ENCODE measurements around the gene RPL19. TPM values are rescaled to one million over a fixed set of nuclear protein-coding genes. Genes with fewer than 3 reads are reported as not detected.

Gene RPL19
- total and polyA plus RNA-seq, 2 experiments from 2014 or later = 903 to 1,500 TPM

- Histone ChIP-seq H3K4me1 (ENCODE audit: insufficient read depth) (0 out of 2 replicates have a peak, but pooled peaks cover 3% of the 10 kb centered on the region), H3K27me3 (replicated peaks; ENCODE audit: insufficient read depth) (no peaks in the 10 kb centered on the region; the same call in 1 of the 2 replicates), H3K4me3 (no peak overlapping the region), H2AFZ (no peak overlapping the region), H3K9ac (no peak overlapping the region), H3F3A (ENCODE audit: insufficient read depth) (no peaks in the 10 kb centered on the region), H3K9me2 (ENCODE audit: insufficient read depth) (no peaks in the 10 kb centered on the region), H3K27ac (no peak overlapping the region), H3K4me2 (ENCODE audit: unreplicated experiment) (no peak overlapping the region), H4K20me1 (ENCODE audit: insufficient read depth) (no peaks in the 10 kb centered on the region), H3K36me3 (ENCODE audit: low read depth) (no peaks in the 10 kb centered on the region), H3K9me3 (ENCODE audit: low read depth) (no peaks in the 10 kb centered on the region), H3K79me2 (ENCODE audit: insufficient read depth) (no peaks in the 10 kb centered on the region)
- no peak for DNase-seq
- in situ Hi-C loops (cut with MboI) = no loop called here
- WGBS, 2 experiments (ENCODE audit: low coverage in 1 of 2, low lambda C conversion rate in 2 of 2, missing lambda C conversion rate in 2 of 2) = 61 to 65% methylated on average over 14 of the region's 14 CpGs
- no peak for TF ChIP-seq EZH2phosphoT487 (IDR thresholded peaks at IDR 0.05; ENCODE audit: insufficient read depth, low read depth)
- TF ChIP-seq EZH2 (IDR thresholded peaks at IDR 0.05; ENCODE audit: insufficient read depth, poor library complexity, severe bottlenecking) = no peak
Observed at GRCh38 chr17:39169101-39169500, 31.0 kb upstream of the RPL19 start.

- Histone ChIP-seq H4K20me1 (ENCODE audit: insufficient read depth) (no peaks in the 10 kb centered on the region), H3K27me3 (replicated peaks; ENCODE audit: insufficient read depth) (no peaks in the 10 kb centered on the region; the same call in 1 of the 2 replicates), H3K4me1 (ENCODE audit: insufficient read depth) (no peaks in the 10 kb centered on the region), H3K36me3 (ENCODE audit: low read depth) (no peaks in the 10 kb centered on the region), H3K9me2 (ENCODE audit: insufficient read depth) (no peaks in the 10 kb centered on the region), H3K9me3 (ENCODE audit: low read depth) (no peaks in the 10 kb centered on the region), H3K27ac (no peak overlapping the region), H2AFZ (no peak overlapping the region), H3K9ac (no peak overlapping the region), H3K4me3 (no peak overlapping the region), H3K4me2 (ENCODE audit: unreplicated experiment) (no peak overlapping the region), H3F3A (ENCODE audit: insufficient read depth) (no peaks in the 10 kb centered on the region), H3K79me2 (ENCODE audit: insufficient read depth) (no peaks in the 10 kb centered on the region)
- in situ Hi-C loops (cut with MboI) = no loop called here
- 48 to 55% methylated on average over 3 of the region's 3 CpGs for WGBS, 2 experiments (ENCODE audit: low coverage in 1 of 2, low lambda C conversion rate in 2 of 2, missing lambda C conversion rate in 2 of 2)
- TF ChIP-seq EZH2phosphoT487 (IDR thresholded peaks at IDR 0.05; ENCODE audit: insufficient read depth, low read depth) (no peak), EZH2 (IDR thresholded peaks at IDR 0.05; ENCODE audit: insufficient read depth, poor library complexity, severe bottlenecking) (no peak)
- no peak for DNase-seq
Observed at GRCh38 chr17:39169518-39169917, 30.6 kb upstream of the RPL19 start.

GRCh38 chr17:39170109-39170508 is 30.0 kb upstream of the RPL19 start:
- WGBS, 2 experiments (ENCODE audit: low coverage in 1 of 2, low lambda C conversion rate in 2 of 2, missing lambda C conversion rate in 2 of 2) = 70 to 72% methylated on average over 4 of the region's 4 CpGs

GRCh38 chr17:39170558-39170957 is 29.5 kb upstream of the RPL19 start:
- in situ Hi-C loops (cut with MboI) = no loop called here
- Histone ChIP-seq H3K27ac (no peak overlapping the region), H3K4me1 (ENCODE audit: insufficient read depth) (no peaks in the 10 kb centered on the region), H3F3A (ENCODE audit: insufficient read depth) (no peaks in the 10 kb centered on the region), H4K20me1 (ENCODE audit: insufficient read depth) (no peaks in the 10 kb centered on the region), H3K4me2 (ENCODE audit: unreplicated experiment) (no peak overlapping the region), H3K36me3 (ENCODE audit: low read depth) (no peaks in the 10 kb centered on the region), H2AFZ (no peak overlapping the region), H3K9me3 (ENCODE audit: low read depth) (no peaks in the 10 kb centered on the region), H3K79me2 (ENCODE audit: insufficient read depth) (no peaks in the 10 kb centered on the region), H3K9me2 (ENCODE audit: insufficient read depth) (no peaks in the 10 kb centered on the region), H3K27me3 (replicated peaks; ENCODE audit: insufficient read depth) (no peaks in the 10 kb centered on the region; the same call in 1 of the 2 replicates), H3K4me3 (no peak overlapping the region), H3K9ac (no peak overlapping the region)
- DNase-seq = no peak
- no peak for TF ChIP-seq EZH2 (IDR thresholded peaks at IDR 0.05; ENCODE audit: insufficient read depth, poor library complexity, severe bottlenecking)
- no peak for TF ChIP-seq EZH2phosphoT487 (IDR thresholded peaks at IDR 0.05; ENCODE audit: insufficient read depth, low read depth)
- WGBS, 2 experiments (ENCODE audit: low coverage in 1 of 2, low lambda C conversion rate in 2 of 2, missing lambda C conversion rate in 2 of 2) = 65 to 69% methylated on average over 6 of the region's 6 CpGs

More at GRCh38 chr17:39170109-39170508, 30.0 kb upstream of the RPL19 start:
- TF ChIP-seq EZH2phosphoT487 (IDR thresholded peaks at IDR 0.05; ENCODE audit: insufficient read depth, low read depth) (no peak), EZH2 (IDR thresholded peaks at IDR 0.05; ENCODE audit: insufficient read depth, poor library complexity, severe bottlenecking) (no peak)
- Histone ChIP-seq H3K9ac (no peak overlapping the region), H3F3A (ENCODE audit: insufficient read depth) (no peaks in the 10 kb centered on the region), H3K9me3 (ENCODE audit: low read depth) (no peaks in the 10 kb centered on the region), H3K27ac (no peak overlapping the region), H3K4me1 (ENCODE audit: insufficient read depth) (no peaks in the 10 kb centered on the region), H3K9me2 (ENCODE audit: insufficient read depth) (no peaks in the 10 kb centered on the region), H3K4me3 (no peak overlapping the region), H3K36me3 (ENCODE audit: low read depth) (no peaks in the 10 kb centered on the region), H4K20me1 (ENCODE audit: insufficient read depth) (no peaks in the 10 kb centered on the region), H3K79me2 (ENCODE audit: insufficient read depth) (no peaks in the 10 kb centered on the region), H2AFZ (no peak overlapping the region), H3K27me3 (replicated peaks; ENCODE audit: insufficient read depth) (no peaks in the 10 kb centered on the region; the same call in 1 of the 2 replicates), H3K4me2 (ENCODE audit: unreplicated experiment) (no peak overlapping the region)
- DNase-seq = no peak
- in situ Hi-C loops (cut with MboI) = no loop called here

- Histone ChIP-seq H3K36me3 (ENCODE audit: low read depth) (no peaks in the 10 kb centered on the region), H3K79me2 (ENCODE audit: insufficient read depth) (no peaks in the 10 kb centered on the region), H3K9ac (no peak overlapping the region), H3K9me2 (ENCODE audit: insufficient read depth) (no peaks in the 10 kb centered on the region), H2AFZ (no peak overlapping the region), H3K9me3 (ENCODE audit: low read depth) (no peaks in the 10 kb centered on the region), H3K27me3 (replicated peaks; ENCODE audit: insufficient read depth) (no peaks in the 10 kb centered on the region), H3K27ac (no peak overlapping the region), H3K4me3 (no peak overlapping the region), H3K4me1 (ENCODE audit: insufficient read depth) (no peaks in the 10 kb centered on the region), H3F3A (ENCODE audit: insufficient read depth) (no peaks in the 10 kb centered on the region), H3K4me2 (ENCODE audit: unreplicated experiment) (no peak overlapping the region), H4K20me1 (ENCODE audit: insufficient read depth) (no peaks in the 10 kb centered on the region)
- TF ChIP-seq EZH2phosphoT487 (IDR thresholded peaks at IDR 0.05; ENCODE audit: insufficient read depth, low read depth) = no peak
- no peak for TF ChIP-seq EZH2 (IDR thresholded peaks at IDR 0.05; ENCODE audit: insufficient read depth, poor library complexity, severe bottlenecking)
- in situ Hi-C loops (cut with MboI) = no loop called here
- WGBS, 2 experiments (ENCODE audit: low coverage in 1 of 2, low lambda C conversion rate in 2 of 2, missing lambda C conversion rate in 2 of 2) = 70 to 75% methylated on average over 5 of the region's 5 CpGs
- no peak for DNase-seq
Observed at GRCh38 chr17:39171933-39172332, 28.1 kb upstream of the RPL19 start.

Data from GM23248 (cell line).